SH-SY5Y (cell line): ENCODE data around the gene GOT2.

Experiments
- GATA2 ChIP-seq: IDR thresholded peaks from 2 replicates; pipeline ENCODE4 v1.6.1; 2011; ENCODE audit warnings: mild to moderate bottlenecking, low read depth, low read length
- GATA3 ChIP-seq: IDR thresholded peaks from 2 replicates; pipeline ENCODE4 v1.6.1; 2011; ENCODE audit warnings: low read depth, mild to moderate bottlenecking, low read length, moderate library complexity

GOT2 gene

GRCh38 chr16:58733671-58734458 lies at the start of gene GOT2:
Gene GOT2, minus strand, starts transcription at chr16:58734316. Its CDS starts 88 bp downstream, at chr16:58734228.
- TF ChIP-seq GATA3, result no peak
- TF ChIP-seq GATA2, result no peak

- TF ChIP-seq GATA3 (no peak), GATA2 (no peak)
Observed at GRCh38 chr16:58773870-58774269, 39.8 kb upstream of the GOT2 start.

GRCh38 chr16:58768145-58768544 lies 34.0 kb upstream of the GOT2 start:
- TF ChIP-seq GATA3 (no peak), GATA2 (no peak)

- TF ChIP-seq GATA3 (no peak), GATA2 (no peak)
Observed at GRCh38 chr16:58767581-58767980, 33.5 kb upstream of the GOT2 start.

GRCh38 chr16:58756650-58757332 lies 22.7 kb upstream of the GOT2 start:
- TF ChIP-seq GATA3, result no peak
- TF ChIP-seq GATA2, result no peak

- no peak for TF ChIP-seq GATA3
Observed at GRCh38 chr16:58755989-58756649, 22.0 kb upstream of the GOT2 start.

GRCh38 chr16:58753711-58754134 lies 19.6 kb upstream of the GOT2 start:
- TF ChIP-seq GATA3 (no peak), GATA2 (no peak)

- TF ChIP-seq GATA3, result no peak
- no peak for TF ChIP-seq GATA2
Observed at GRCh38 chr16:58744497-58744896, 10.4 kb upstream of the GOT2 start.

GRCh38 chr16:58741976-58742375 lies 7.9 kb upstream of the GOT2 start:
- no peak for TF ChIP-seq GATA2
- TF ChIP-seq GATA3, result no peak

GRCh38 chr16:58741166-58741565 lies 7.0 kb upstream of the GOT2 start:
- no peak for TF ChIP-seq GATA2
- no peak for TF ChIP-seq GATA3

GRCh38 chr16:58738672-58739296 lies 4.7 kb upstream of the GOT2 start:
- TF ChIP-seq GATA2, result no peak
- no peak for TF ChIP-seq GATA3

- TF ChIP-seq GATA3, result no peak
- no peak for TF ChIP-seq GATA2
Observed at GRCh38 chr16:58734459-58734787, 307 bp upstream of the GOT2 start.

- TF ChIP-seq GATA2, result no peak
- no peak for TF ChIP-seq GATA3
Observed at GRCh38 chr16:58733248-58733670, 857 bp downstream of the GOT2 start.

GRCh38 chr16:58732545-58733247 lies 1.4 kb downstream of the GOT2 start:
- TF ChIP-seq GATA2, result no peak
- TF ChIP-seq GATA3, result no peak
